Suprapubic skin (tissue), 4 donors: Measurements from ENCODE around the gene NEK6.

Experiments
- CTCF ChIP-seq, 2 donors: fragments of 200-600 bp in 1 of 2; fragments of 450-650 bp in 1 of 2; sonication (generic) in 1 of 2; IDR thresholded peaks; one replicate each; pipeline ENCODE4 v1.5.1; 2016 to 2019; ENCODE audit warnings: antibody characterized with exemption in 2 of 2, mild to moderate bottlenecking in 1 of 2, moderate library complexity in 1 of 2
- EP300 ChIP-seq: sonication (generic); formaldehyde crosslinking; IDR thresholded peaks from one replicate; pipeline ENCODE4 v1.6.1; 2017; ENCODE audit warnings: antibody characterized with exemption
- POLR2A ChIP-seq, 2 donors: fragments of 450-650 bp; IDR thresholded peaks; one replicate each; pipeline ENCODE4 v1.6.1; 2017; ENCODE audit warnings: antibody characterized with exemption in 2 of 2, mild to moderate bottlenecking in 2 of 2, moderate library complexity in 2 of 2
- POLR2AphosphoS5 ChIP-seq, 3 donors: sonication (generic); formaldehyde crosslinking; IDR thresholded peaks; one replicate each; pipeline ENCODE4 v1.6.1; 2017; ENCODE audit warnings: antibody characterized with exemption in 3 of 3

GRCh38 chr9:124394596-124394995, 136.8 kb downstream of the NEK6 start:
- TF ChIP-seq EP300 (no peak), CTCF (IDR thresholded peaks at IDR 0.05) (no peak), POLR2AphosphoS5 (IDR thresholded peaks at IDR 0.05) (no peak), POLR2A (IDR thresholded peaks at IDR 0.05) (no peak)
